GM19043 (cell line): ENCODE measurements around the gene GDF7.

Experiments used
- ATAC-seq: cut with Tn5 transposase; IDR thresholded peaks from one replicate; pipeline ENCODE4 v1.9.1; 2021; ENCODE audit warnings: low read depth; ENCODE audit not compliant: unreplicated experiment

The GDF7 gene

GRCh38 chr2:20657522-20658235 is 9.3 kb upstream of the GDF7 start:
- no peak for ATAC-seq

- ATAC-seq, result no peak
Measured at GRCh38 chr2:20660506-20661420, 6.2 kb upstream of the GDF7 start.

GRCh38 chr2:20661421-20662307 is 5.3 kb upstream of the GDF7 start:
- ATAC-seq, result peak; percentile 41

- ATAC-seq, result no peak
Measured at GRCh38 chr2:20662308-20662937, 4.5 kb upstream of the GDF7 start.

GRCh38 chr2:20663196-20664070 is 3.5 kb upstream of the GDF7 start:
- ATAC-seq, result no peak

GRCh38 chr2:20664071-20664390 is 2.9 kb upstream of the GDF7 start:
- ATAC-seq, result no peak

GRCh38 chr2:20664431-20665242 is 2.3 kb upstream of the GDF7 start:
- ATAC-seq, result no peak

GRCh38 chr2:20665243-20666004 is 1.5 kb upstream of the GDF7 start:
- ATAC-seq, result no peak

- no peak for ATAC-seq
Measured at GRCh38 chr2:20666005-20666303, 990 bp upstream of the GDF7 start.

GRCh38 chr2:20667151-20667530 is 197 bp downstream of the GDF7 start:
- ATAC-seq, result peak; percentile 24

- ATAC-seq, result peak; percentile 7
Measured at GRCh38 chr2:20667531-20668401, 822 bp downstream of the GDF7 start.

- no peak for ATAC-seq
Measured at GRCh38 chr2:20668451-20668850, 1.5 kb downstream of the GDF7 start.

GRCh38 chr2:20668871-20669475 is 2.0 kb downstream of the GDF7 start:
- ATAC-seq, result no peak

GRCh38 chr2:20669562-20670314 is 2.8 kb downstream of the GDF7 start:
- ATAC-seq, result no peak

GRCh38 chr2:20670315-20671035 is 3.5 kb downstream of the GDF7 start:
- no peak for ATAC-seq
